LNCAP (cell line): ENCODE data around the gene MYH15.

ENCODE experiments used
- TF ChIP-seq, protein P1 (sequence below): fragments of 450-650 bp; IDR thresholded peaks from 2 replicates; pipeline ENCODE4 v1.5.1; 2017; ENCODE audit warnings: mild to moderate bottlenecking

Gene MYH15

DNA sequence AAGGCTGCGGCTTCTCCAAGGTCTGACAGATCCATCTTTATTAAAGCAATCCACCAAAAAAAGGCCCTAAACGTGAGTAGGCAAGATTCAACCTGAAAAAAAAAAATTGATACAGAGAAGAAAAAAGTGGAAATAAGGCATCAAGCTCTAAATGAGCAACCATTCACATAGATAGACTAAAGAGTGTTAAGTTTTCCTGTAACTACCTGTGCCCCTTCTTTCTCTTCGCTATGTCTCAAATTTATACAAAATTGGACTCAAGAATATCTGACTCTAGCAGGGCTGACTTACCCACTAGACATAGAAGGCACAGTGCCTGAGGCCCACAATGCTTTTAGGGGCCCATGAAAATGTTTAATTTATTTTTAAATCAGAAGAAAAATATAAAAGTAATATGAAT lies at the start of gene MYH15:
Gene MYH15 (minus strand): TSS at position 101 of the 400 bp plus-strand sequence. CDS start 66 bp downstream, at position 35.
- TF ChIP-seq, protein P1, sequence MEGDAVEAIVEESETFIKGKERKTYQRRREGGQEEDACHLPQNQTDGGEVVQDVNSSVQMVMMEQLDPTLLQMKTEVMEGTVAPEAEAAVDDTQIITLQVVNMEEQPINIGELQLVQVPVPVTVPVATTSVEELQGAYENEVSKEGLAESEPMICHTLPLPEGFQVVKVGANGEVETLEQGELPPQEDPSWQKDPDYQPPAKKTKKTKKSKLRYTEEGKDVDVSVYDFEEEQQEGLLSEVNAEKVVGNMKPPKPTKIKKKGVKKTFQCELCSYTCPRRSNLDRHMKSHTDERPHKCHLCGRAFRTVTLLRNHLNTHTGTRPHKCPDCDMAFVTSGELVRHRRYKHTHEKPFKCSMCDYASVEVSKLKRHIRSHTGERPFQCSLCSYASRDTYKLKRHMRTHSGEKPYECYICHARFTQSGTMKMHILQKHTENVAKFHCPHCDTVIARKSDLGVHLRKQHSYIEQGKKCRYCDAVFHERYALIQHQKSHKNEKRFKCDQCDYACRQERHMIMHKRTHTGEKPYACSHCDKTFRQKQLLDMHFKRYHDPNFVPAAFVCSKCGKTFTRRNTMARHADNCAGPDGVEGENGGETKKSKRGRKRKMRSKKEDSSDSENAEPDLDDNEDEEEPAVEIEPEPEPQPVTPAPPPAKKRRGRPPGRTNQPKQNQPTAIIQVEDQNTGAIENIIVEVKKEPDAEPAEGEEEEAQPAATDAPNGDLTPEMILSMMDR, result no peak

DNA sequence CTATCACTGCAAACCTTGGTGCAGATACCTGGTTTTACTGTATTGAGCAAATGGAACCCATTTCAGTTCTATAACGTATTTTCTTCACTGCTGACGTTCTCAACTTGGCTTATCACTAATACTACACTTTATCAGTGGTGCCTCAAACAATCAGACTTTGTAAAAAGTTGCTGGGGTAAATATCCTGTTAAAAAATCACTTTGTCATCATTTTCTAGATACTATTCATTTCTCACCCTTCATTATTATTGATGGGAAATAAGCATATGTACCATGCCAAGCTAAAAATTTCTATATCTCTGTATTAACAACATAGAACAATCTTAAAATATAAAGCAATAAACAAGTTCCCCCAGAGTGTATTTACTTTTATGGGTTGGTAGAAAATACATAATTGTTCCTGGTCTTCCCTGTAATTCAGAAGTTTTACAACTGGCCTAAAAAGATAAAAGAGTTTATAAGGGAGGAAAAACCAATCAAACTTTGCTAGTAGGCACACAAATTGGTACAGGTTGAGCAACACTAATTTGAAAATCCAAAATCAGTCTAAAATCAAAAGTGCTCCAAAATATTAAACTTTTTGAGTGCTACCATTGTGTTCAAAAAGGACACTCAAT lies 45.7 kb upstream of the MYH15 start:
- TF ChIP-seq, protein P1, result no peak

DNA sequence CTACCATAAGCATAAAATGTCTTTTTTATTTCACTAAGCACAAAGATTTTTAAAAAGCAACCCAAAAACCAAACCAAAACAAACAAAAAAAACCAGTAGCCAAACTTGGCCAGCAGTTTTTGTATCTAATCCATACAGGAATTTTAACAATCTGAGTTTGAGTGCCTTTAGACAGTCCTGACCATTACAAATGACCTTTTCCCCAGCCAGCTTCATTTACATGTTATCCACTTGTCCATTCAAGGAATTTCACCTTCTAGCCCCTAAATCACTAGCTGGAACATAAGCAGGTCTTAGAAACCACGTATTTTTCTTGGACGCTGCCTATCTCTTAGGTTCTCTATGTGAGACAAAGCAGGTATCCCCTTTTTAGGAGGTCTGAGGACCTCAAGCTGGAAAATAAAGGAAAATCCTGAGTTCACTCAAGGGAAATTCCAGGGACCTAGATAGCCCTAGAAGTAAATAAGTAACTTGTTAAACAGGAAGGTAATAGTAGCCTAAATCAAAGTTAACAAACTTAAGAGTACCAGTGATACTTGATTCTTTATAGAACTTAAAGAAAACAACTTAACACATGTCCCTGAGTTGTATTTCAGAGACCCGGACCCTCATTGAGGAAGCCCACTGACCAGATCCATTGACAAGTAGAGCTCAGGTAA lies 44.6 kb upstream of the MYH15 start:
- TF ChIP-seq, protein P1, result no peak

DNA sequence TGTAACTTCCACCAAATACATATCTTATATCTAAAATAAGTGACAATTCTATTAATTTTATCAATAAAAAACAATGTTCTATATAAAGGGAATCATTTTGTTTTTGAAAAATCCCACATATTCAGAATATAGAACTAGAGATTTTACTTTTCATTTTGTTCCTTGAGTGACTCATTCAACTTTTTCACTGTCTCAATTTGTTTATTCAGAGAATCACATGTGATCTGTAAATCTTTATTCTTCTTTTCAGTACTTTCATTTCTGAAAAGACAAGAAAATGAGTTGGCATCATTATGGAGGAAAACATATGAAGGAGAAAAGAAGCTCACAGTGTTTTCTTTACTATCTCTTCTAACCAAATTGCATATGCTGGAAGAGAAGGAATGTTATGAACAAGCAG lies 43.8 kb upstream of the MYH15 start:
- TF ChIP-seq, protein P1, result no peak

DNA sequence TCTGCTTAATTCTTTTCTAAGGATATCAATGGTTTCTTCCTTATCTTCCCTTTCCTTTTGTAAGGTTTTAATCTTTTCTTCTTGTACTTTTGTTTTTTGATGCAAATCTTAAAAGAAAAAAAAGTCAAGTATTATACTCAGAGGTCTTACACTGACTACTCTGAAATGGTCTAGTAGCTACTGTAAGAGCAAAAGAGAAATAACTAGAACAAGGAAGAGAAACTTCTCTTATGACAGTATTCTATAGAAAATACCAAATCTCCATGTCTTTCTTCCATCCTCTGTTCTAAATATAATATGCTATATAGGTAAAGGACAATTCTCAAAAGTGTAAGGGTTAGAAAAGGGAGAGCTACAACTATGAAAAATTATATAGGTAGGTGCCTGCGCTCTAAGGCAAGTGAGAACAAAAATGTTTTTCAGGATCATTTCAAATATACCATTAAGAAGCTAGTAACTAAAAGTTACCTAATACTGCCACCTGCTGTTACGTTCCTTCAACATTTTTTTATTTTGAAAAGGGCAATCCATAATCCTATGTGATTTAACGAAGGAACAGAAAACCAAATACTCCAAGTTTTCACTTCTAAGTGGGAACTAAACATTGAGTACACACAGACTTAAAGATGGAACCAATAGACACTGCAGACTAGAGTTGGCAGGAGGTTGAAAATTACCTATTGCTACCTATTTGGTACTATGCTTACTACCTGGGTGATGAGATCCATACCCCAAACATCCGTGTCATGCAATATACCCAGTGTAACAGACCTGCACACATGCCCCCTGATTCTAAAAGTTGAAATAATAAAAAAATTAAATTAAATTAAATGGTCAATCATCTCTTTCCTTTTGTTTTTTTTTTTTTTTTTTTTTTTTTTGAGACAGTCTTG lies 42.1 kb upstream of the MYH15 start:
- TF ChIP-seq, protein P1, result peak; percentile 57; the same call in 1 of the 2 replicates

DNA sequence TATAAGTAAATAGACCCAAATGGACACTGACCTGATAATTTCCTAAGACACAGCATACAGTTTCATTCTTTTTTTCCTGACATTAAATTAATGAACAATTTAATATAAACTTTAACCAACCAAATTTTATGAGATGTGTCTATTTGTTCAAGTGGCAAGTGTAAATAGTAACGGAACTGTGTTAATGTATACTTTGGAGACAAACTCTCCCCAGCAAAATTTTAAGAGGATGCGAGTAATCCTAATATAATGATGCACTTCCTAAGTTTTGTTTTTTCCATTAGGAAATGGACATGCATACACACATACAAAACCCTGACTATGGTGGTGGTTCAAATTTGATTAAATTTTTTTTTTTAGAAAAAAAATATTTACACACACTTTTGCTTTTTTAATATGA lies 38.5 kb upstream of the MYH15 start:
- TF ChIP-seq, protein P1, result no peak

DNA sequence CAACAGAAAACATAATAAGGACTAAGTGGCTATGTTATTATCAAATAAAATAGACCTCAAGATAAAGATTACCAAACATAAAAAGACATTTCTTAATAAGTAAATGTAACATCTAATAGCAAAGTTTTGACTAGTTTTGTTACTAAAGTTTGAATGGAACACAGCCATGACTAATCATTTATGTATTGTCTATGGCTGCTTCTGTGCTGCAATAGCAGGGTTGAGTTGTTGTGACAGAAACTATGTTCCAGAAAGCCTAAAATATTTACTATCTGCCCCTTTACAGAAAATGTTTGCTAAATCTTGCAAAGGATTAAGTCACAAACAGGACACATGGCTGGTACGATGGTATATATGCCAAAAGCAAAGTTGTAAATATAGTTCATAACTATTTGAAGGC lies 37.9 kb upstream of the MYH15 start:
- TF ChIP-seq, protein P1, result no peak
